Measurements from ENCODE around the gene SLC7A6.

The SLC7A6 gene

DNA sequence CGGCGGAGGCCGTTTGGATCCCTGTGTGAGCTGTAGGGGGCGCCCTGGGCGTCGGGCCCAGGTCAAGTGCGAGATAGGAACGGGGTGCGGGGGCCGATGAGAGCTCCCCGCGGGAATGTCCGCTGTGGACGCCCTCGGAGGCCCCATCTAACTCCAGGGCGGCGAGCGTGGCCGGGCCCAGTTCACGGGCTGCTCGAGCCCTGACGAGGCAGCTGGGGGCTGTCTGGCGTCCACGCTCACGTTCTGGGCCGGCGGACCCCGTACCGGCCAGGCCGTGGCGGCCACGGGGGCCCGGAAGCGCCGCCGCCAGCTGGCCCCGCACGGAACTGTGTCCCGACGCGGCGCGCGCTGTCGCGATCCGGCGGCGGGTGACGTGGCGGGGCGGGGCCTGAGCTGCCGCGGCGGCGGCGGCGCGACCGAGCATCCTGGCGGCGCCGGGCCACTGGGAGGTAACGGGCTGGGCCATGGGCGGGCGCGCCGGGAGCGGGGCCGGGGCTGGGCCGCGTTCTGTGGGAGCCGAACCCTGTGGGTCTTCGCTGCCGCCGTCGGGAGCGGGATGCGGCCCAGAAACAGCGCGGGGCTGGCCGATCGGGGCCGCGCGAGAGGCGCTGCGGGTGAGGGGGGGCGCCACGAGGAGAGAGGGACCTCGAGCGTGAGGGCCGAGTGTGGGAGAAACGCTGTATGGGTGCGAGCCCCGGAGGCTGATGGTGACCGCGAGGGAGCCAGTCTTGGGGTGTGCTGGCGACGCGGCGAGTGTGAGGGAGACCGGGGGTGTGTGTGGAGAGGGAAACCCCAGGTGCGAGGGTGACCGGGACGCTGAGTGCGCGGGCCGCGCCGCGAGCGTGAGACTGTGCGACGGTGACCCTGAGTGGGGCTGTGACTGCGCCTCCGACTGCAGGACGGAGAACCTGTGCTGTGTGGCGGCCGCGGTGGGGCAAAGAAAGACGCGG is at the start of gene SLC7A6:
TSS of gene SLC7A6 (plus strand) at position 399 of the 950 bp plus-strand sequence. CDS start 10,201 bp downstream, outside the sequence.
- DNase-seq, result peak; percentile 92
- H3K4me1 Mint-ChIP-seq, result peaks cover 67% of the 10 kb centered on the region
- H3K4me3 Mint-ChIP-seq, result peak within 1 kb of the TSS; percentile 87 to 95

DNA sequence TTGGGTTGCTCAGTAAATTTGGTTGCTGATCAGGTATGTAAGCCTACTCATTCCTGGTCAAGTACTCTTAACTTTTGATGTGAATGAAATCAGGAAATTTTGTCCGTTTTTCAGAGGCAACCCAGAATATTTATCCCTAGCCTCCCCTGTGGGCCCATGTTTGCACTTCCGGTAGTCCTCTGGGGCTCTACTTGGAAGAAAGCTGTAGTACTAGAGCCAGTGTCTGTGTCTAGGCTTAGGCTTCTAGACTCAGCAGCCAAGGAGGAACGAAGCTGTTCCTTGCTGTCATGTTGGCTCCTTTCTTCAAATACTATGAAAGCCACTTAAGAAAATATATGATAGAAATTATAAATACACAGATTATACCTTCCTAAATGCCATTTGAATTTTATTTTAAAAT is 49.6 kb upstream of the SLC7A6 start:
- Mint-ChIP-seq H3K4me1 (peaks cover 33% of the 10 kb centered on the region), H3K4me3 (no peak overlapping the region), H3K27ac (no peak overlapping the region), H3K27me3 (no peaks in the 10 kb centered on the region), H3K9me3 (no peaks in the 10 kb centered on the region)
- ATAC-seq (no peak), DNase-seq (no peak)

More for the DNA sequence above, at the start of gene SLC7A6:
- no peaks in the 10 kb centered on the region for H3K9me3 Mint-ChIP-seq
- peak within 1 kb of the TSS; percentile 95 to 96 for H3K27ac Mint-ChIP-seq
- peak; percentile 81 for ATAC-seq
- H3K27me3 Mint-ChIP-seq, result no peaks in the 10 kb centered on the region

DNA sequence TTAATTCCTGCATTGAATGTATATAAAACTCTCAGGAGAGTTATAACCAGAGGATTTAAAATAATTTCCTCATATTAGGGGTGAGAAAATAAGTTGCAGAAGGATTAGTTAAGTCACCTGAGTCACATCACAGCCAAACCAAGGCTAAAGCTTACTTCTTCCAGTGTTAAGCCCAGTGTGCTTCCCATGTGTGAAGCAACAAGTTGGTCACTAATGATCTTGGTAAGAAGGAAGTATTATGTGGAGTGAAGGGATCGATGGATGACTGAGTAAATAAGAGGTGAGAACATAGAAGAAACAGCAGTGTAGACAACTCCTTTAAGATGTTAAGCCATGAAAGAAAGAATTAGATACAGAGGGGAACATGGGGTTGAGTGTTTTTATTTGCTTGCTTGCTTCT is 49.0 kb upstream of the SLC7A6 start:
- Mint-ChIP-seq H3K9me3 (no peaks in the 10 kb centered on the region), H3K27ac (no peak overlapping the region), H3K27me3 (no peaks in the 10 kb centered on the region), H3K4me1 (peaks cover 27% of the 10 kb centered on the region), H3K4me3 (no peak overlapping the region)
- DNase-seq (no peak), ATAC-seq (no peak)

- H3K27ac Mint-ChIP-seq, result peak overlapping the region; percentile 29 to 79
- H3K27me3 Mint-ChIP-seq, result no peaks in the 10 kb centered on the region
- no peak for DNase-seq
- ATAC-seq, result no peak
- peaks cover 18% of the 10 kb centered on the region for H3K4me1 Mint-ChIP-seq
- no peaks in the 10 kb centered on the region for H3K9me3 Mint-ChIP-seq
- no peak overlapping the region for H3K4me3 Mint-ChIP-seq
These were observed 48.1 kb upstream of the SLC7A6 start for GRCh38 chr16:68216240-68216639.

DNA sequence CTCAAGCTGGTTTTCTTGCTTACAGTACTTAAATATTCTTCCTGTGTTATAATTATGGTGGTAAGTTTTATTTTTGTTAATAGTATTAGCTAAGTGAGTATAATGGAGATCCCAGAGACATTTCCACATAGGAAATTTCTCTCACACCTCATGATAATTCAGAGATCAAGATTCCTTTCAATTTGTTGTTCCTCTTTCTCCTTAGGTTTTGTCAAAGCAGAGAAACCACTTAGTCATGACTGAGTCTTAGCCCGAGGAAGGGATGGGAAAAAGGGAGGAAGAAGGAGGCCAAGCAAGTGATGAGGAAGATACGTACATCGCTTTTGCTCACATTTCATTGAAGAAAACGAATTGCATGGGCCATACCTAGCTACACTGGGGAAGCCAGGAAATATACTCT is 46.8 kb upstream of the SLC7A6 start:
- Mint-ChIP-seq H3K27me3 (no peaks in the 10 kb centered on the region), H3K27ac (peak overlapping the region in 1 of 2 donors; percentile 80), H3K4me1 (peaks cover 7% of the 10 kb centered on the region), H3K4me3 (no peak overlapping the region), H3K9me3 (no peaks in the 10 kb centered on the region)
- ATAC-seq (no peak), DNase-seq (no peak)

- no peak for ATAC-seq
- Mint-ChIP-seq H3K4me1 (peaks cover under 1% of the 10 kb centered on the region), H3K4me3 (no peak overlapping the region), H3K27me3 (no peaks in the 10 kb centered on the region), H3K27ac (peak overlapping the region in 1 of 2 donors; percentile 44), H3K9me3 (no peaks in the 10 kb centered on the region)
- DNase-seq, result no peak
These were observed 44.5 kb upstream of the SLC7A6 start for GRCh38 chr16:68219725-68220351.

DNA sequence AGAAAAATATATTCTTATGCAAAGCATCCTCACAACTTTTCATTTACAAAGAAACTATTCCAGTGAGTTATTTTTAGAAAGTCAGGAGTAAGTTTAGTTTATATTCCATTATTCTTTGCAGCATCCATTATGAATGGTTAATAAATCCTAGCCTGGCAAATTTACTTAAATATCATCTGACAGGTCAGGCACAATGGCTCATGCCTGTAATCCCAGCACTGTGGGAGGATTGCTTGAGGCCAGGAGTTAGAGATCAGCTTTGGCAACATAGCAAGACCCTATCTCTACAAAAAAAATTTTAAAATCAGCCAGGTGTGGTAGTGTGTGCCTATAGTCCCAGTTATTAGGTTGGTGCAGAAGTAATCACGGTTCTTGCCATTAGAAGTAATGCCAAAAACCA is 41.3 kb upstream of the SLC7A6 start:
- ATAC-seq (no peak), DNase-seq (no peak)
- Mint-ChIP-seq H3K4me1 (peaks cover 31% of the 10 kb centered on the region), H3K9me3 (no peaks in the 10 kb centered on the region), H3K4me3 (no peak overlapping the region), H3K27me3 (no peaks in the 10 kb centered on the region), H3K27ac (no peak overlapping the region)

DNA sequence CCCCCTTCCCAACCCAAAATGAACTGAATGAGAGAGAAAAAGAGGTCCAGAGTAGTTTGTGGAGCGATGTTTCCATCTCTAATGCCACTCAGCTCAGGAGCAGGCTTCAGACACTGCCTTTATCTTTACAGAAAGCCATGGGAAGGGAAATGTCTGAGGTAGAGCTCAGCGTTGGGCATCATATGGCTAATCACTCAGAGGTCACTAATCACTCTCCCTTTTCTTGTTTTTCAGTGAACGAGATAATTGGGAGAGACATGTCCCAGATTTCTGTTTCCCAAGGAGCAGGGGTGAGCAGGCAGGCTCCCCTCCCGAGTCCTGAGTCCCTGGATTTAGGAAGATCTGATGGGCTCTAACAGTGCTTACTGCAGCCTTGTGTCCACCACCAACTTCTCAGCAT is 38.2 kb upstream of the SLC7A6 start:
- Mint-ChIP-seq H3K27ac (peak overlapping the region in 1 of 2 donors; percentile 71), H3K4me1 (peaks cover 46% of the 10 kb centered on the region), H3K9me3 (no peaks in the 10 kb centered on the region), H3K27me3 (no peaks in the 10 kb centered on the region), H3K4me3 (no peak overlapping the region)
- DNase-seq (no peak), ATAC-seq (no peak)

- H3K4me3 Mint-ChIP-seq, result peak overlapping the region; percentile 49 to 71
- peaks cover 48% of the 10 kb centered on the region for H3K4me1 Mint-ChIP-seq
- no peaks in the 10 kb centered on the region for H3K9me3 Mint-ChIP-seq
- H3K27me3 Mint-ChIP-seq, result no peaks in the 10 kb centered on the region
- peak; percentile 90 for ATAC-seq
- peak in 1 of 2 donors; percentile 33 for DNase-seq
- H3K27ac Mint-ChIP-seq, result peak overlapping the region; percentile 89 to 91
These were observed 37.0 kb upstream of the SLC7A6 start for GRCh38 chr16:68227183-68227793.

- H3K4me3 Mint-ChIP-seq, result peak overlapping the region; percentile 49 to 71
- ATAC-seq (no peak), DNase-seq (no peak)
- H3K4me1 Mint-ChIP-seq, result peaks cover 55% of the 10 kb centered on the region
- H3K27me3 Mint-ChIP-seq, result no peaks in the 10 kb centered on the region
- H3K9me3 Mint-ChIP-seq, result no peaks in the 10 kb centered on the region
- peak overlapping the region; percentile 89 to 92 for H3K27ac Mint-ChIP-seq
These were observed 36.3 kb upstream of the SLC7A6 start for GRCh38 chr16:68227850-68228553.

DNA sequence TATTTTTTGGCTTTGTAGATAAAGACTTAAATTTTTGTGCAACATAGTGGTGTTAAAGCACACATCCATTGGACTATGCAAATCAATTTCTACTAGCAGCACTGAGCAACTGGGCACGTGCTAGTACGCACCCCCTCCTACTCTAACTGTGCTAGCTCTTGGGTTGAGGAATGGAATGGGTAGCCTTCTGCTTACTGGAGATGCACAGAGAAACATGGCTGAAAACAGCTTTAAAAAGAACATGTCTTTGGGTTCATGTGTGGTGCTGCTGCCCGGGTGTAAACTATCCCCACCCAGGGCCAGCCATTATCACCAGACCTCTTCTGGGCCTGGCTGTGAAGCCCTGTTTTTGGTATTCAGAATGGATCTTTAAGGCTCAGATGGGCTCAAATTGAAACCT is 35.7 kb upstream of the SLC7A6 start:
- H3K9me3 Mint-ChIP-seq, result no peaks in the 10 kb centered on the region
- ATAC-seq, result no peak
- H3K4me3 Mint-ChIP-seq, result no peak overlapping the region
- no peaks in the 10 kb centered on the region for H3K27me3 Mint-ChIP-seq
- no peak for DNase-seq
- no peak overlapping the region for H3K27ac Mint-ChIP-seq
- H3K4me1 Mint-ChIP-seq, result peaks cover 61% of the 10 kb centered on the region

- Mint-ChIP-seq H3K27me3 (no peaks in the 10 kb centered on the region), H3K4me1 (peaks cover 70% of the 10 kb centered on the region), H3K4me3 (no peak overlapping the region), H3K9me3 (no peaks in the 10 kb centered on the region), H3K27ac (no peak overlapping the region)
- peak in 1 of 2 donors; percentile 60 for DNase-seq
- no peak for ATAC-seq
These were observed 34.7 kb upstream of the SLC7A6 start for GRCh38 chr16:68229431-68230175.

DNA sequence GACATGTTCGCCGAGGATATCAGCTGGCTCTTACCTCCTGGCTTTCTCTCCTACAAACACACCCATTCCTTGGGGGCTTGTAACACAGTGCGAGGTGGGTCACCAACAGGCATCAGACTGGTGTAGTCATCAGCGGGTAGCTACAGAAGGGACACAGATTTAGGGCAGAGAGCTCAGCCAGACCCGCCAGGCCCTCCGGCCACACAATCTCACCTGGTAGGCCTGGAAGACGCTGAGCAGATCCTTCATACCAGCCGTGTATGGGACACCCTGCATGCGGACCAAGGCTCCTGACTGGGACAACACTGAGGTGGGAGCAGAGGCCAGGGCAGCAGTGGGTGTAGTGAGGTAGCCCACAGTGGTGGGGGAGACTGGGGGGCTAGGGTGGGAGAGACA is 34.2 kb upstream of the SLC7A6 start:
- no peaks in the 10 kb centered on the region for H3K9me3 Mint-ChIP-seq
- H3K27ac Mint-ChIP-seq, result no peak overlapping the region

GRCh38 chr16:68230956-68231355 is 33.4 kb upstream of the SLC7A6 start:
- Mint-ChIP-seq H3K27me3 (no peaks in the 10 kb centered on the region), H3K4me1 (peaks cover 72% of the 10 kb centered on the region), H3K9me3 (no peaks in the 10 kb centered on the region), H3K4me3 (no peak overlapping the region), H3K27ac (no peak overlapping the region)
- no peak for DNase-seq
- ATAC-seq, result no peak

More for the DNA sequence above, 34.2 kb upstream of the SLC7A6 start:
- peaks cover 74% of the 10 kb centered on the region for H3K4me1 Mint-ChIP-seq
- ATAC-seq, result no peak
- no peak overlapping the region for H3K4me3 Mint-ChIP-seq
- no peak for DNase-seq
- H3K27me3 Mint-ChIP-seq, result no peaks in the 10 kb centered on the region
